WTC11 (cell line): ENCODE measurements around the gene ADGRL2.

Experiments used
- CREM ChIP-seq: sonication (generic); formaldehyde crosslinking; IDR thresholded peaks from 2 replicates; pipeline ENCODE4 v1.8.1; 2022; ENCODE audit warnings: mild to moderate bottlenecking, missing genetic modification reagents, moderate library complexity
- CTCF ChIP-seq: fragments of 200-600 bp; IDR thresholded peaks from 2 replicates; pipeline ENCODE4 v1.8.0; 2022; ENCODE audit warnings: antibody characterized with exemption
- FOXP1 ChIP-seq: sonication (generic); formaldehyde crosslinking; IDR thresholded peaks from 2 replicates; pipeline ENCODE4 v1.8.0; 2022; ENCODE audit warnings: missing genetic modification reagents, mild to moderate bottlenecking, moderate library complexity, borderline replicate concordance
- HMGA2 ChIP-seq: fragments of 250-450 bp; sonication (Bioruptor Pico); IDR thresholded peaks from 2 replicates; pipeline ENCODE4 v1.4.0; 2021; ENCODE audit warnings: mild to moderate bottlenecking, moderate library complexity
- JUN ChIP-seq: sonication (generic); formaldehyde crosslinking; IDR thresholded peaks from 2 replicates; pipeline ENCODE4 v1.8.0; 2023; ENCODE audit warnings: mild to moderate bottlenecking, missing genetic modification reagents
- TCF7 ChIP-seq: sonication (generic); formaldehyde crosslinking; IDR thresholded peaks from 2 replicates; pipeline ENCODE4 v1.8.0; 2022; ENCODE audit warnings: mild to moderate bottlenecking, low read depth, missing genetic modification reagents, moderate library complexity
- USF2 ChIP-seq: sonication (generic); formaldehyde crosslinking; IDR thresholded peaks from 2 replicates; pipeline ENCODE4 v1.8.1; 2023; ENCODE audit warnings: mild to moderate bottlenecking, missing genetic modification reagents, moderate library complexity
- ZBTB21 ChIP-seq: sonication (generic); formaldehyde crosslinking; IDR thresholded peaks from 2 replicates; pipeline ENCODE4 v1.8.1; 2023; ENCODE audit warnings: mild to moderate bottlenecking, missing genetic modification reagents, borderline replicate concordance

GRCh38 chr1:81950037-81950436 is 149.3 kb downstream of the ADGRL2 start:
- no peak for TF ChIP-seq ZBTB21 (CRISPR knock-in tag)
- TF ChIP-seq CTCF: no peak
- TF ChIP-seq CREM: no peak
- TF ChIP-seq TCF7 (CRISPR knock-in tag): no peak
- no peak for TF ChIP-seq FOXP1
- TF ChIP-seq USF2: no peak
- TF ChIP-seq JUN (CRISPR knock-in tag): no peak
- no peak for TF ChIP-seq HMGA2 (CRISPR knock-in tag)
